ENCODE results near the gene CC2D2A. TPM values are rescaled to one million over a fixed set of nuclear protein-coding genes. Genes with fewer than 3 reads are reported as not detected.

CC2D2A gene
- total and polyA plus RNA-seq, 2 experiments from 2014 or later = 13.9 to 15.8 TPM

DNA sequence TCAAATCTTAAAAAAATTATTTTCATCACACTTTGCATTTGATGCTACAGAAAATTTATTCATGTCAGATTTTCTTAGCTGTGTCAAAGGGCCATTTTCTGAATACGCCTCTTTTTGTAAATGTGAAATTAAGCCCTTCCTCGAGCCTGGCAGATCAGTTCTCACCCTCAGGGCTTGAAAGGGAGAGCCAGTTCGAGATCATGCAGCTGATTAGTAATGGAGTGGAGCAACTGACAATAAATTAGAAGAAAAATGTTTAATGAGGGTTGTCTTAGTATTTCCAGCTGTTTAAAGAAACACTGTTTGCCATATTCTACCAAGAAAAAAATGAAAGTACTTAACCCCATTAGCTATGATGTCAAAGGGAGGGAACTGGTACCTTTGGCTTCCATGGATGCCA, 28.7 kb downstream of the CC2D2A start:
- H3K9me2 ChIP-seq (ENCODE audit: insufficient read depth) = no peaks in the 10 kb centered on the region
- H3K27ac Mint-ChIP-seq = no peak overlapping the region
- ATAC-seq = no peak

More for the DNA sequence above, 28.7 kb downstream of the CC2D2A start:
- DNase-seq (ENCODE audit: low spot score) = no peak
- H3K27ac ChIP-seq (ENCODE audit: low read depth) = no peak overlapping the region
- TF ChIP-seq STAT1 (IDR thresholded peaks at IDR 0.05; ENCODE audit: unreplicated experiment) (no peak), ZNF114 (CRISPR knock-in tag; IDR thresholded peaks at IDR 0.05) (no peak), POLR2AphosphoS5 (IDR thresholded peaks at IDR 0.05; ENCODE audit: low read depth) (no peak), EZH2 (IDR thresholded peaks at IDR 0.05; ENCODE audit: low read depth, unreplicated experiment) (no peak), CREB1 (CRISPR knock-in tag; IDR thresholded peaks at IDR 0.05; ENCODE audit: low read depth) (no peak), ZNF331 (CRISPR knock-in tag; IDR thresholded peaks at IDR 0.05; ENCODE audit: low read depth) (no peak), NANOG (IDR thresholded peaks at IDR 0.05; ENCODE audit: borderline replicate concordance) (no peak), EZH2phosphoT487 (IDR thresholded peaks at IDR 0.05; ENCODE audit: unreplicated experiment) (no peak), JUNB (IDR thresholded peaks at IDR 0.05; ENCODE audit: unreplicated experiment) (no peak)
- TF ChIP-seq, protein P1, sequence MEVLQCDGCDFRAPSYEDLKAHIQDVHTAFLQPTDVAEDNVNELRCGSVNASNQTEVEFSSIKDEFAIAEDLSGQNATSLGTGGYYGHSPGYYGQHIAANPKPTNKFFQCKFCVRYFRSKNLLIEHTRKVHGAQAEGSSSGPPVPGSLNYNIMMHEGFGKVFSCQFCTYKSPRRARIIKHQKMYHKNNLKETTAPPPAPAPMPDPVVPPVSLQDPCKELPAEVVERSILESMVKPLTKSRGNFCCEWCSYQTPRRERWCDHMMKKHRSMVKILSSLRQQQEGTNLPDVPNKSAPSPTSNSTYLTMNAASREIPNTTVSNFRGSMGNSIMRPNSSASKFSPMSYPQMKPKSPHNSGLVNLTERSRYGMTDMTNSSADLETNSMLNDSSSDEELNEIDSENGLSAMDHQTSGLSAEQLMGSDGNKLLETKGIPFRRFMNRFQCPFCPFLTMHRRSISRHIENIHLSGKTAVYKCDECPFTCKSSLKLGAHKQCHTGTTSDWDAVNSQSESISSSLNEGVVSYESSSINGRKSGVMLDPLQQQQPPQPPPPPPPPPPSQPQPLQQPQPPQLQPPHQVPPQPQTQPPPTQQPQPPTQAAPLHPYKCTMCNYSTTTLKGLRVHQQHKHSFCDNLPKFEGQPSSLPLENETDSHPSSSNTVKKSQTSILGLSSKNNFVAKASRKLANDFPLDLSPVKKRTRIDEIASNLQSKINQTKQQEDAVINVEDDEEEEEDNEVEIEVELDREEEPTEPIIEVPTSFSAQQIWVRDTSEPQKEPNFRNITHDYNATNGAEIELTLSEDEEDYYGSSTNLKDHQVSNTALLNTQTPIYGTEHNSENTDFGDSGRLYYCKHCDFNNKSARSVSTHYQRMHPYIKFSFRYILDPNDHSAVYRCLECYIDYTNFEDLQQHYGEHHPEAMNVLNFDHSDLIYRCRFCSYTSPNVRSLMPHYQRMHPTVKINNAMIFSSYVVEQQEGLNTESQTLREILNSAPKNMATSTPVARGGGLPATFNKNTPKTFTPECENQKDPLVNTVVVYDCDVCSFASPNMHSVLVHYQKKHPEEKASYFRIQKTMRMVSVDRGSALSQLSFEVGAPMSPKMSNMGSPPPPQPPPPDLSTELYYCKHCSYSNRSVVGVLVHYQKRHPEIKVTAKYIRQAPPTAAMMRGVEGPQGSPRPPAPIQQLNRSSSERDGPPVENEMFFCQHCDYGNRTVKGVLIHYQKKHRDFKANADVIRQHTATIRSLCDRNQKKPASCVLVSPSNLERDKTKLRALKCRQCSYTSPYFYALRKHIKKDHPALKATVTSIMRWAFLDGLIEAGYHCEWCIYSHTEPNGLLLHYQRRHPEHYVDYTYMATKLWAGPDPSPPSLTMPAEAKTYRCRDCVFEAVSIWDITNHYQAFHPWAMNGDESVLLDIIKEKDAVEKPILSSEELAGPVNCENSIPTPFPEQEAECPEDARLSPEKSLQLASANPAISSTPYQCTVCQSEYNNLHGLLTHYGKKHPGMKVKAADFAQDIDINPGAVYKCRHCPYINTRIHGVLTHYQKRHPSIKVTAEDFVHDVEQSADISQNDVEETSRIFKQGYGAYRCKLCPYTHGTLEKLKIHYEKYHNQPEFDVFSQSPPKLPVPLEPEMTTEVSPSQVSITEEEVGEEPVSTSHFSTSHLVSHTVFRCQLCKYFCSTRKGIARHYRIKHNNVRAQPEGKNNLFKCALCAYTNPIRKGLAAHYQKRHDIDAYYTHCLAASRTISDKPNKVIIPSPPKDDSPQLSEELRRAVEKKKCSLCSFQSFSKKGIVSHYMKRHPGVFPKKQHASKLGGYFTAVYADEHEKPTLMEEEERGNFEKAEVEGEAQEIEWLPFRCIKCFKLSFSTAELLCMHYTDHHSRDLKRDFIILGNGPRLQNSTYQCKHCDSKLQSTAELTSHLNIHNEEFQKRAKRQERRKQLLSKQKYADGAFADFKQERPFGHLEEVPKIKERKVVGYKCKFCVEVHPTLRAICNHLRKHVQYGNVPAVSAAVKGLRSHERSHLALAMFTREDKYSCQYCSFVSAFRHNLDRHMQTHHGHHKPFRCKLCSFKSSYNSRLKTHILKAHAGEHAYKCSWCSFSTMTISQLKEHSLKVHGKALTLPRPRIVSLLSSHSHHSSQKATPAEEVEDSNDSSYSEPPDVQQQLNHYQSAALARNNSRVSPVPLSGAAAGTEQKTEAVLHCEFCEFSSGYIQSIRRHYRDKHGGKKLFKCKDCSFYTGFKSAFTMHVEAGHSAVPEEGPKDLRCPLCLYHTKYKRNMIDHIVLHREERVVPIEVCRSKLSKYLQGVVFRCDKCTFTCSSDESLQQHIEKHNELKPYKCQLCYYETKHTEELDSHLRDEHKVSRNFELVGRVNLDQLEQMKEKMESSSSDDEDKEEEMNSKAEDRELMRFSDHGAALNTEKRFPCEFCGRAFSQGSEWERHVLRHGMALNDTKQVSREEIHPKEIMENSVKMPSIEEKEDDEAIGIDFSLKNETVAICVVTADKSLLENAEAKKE (CRISPR knock-in tag; IDR thresholded peaks at IDR 0.05) = no peak
- TF ChIP-seq, protein P2, sequence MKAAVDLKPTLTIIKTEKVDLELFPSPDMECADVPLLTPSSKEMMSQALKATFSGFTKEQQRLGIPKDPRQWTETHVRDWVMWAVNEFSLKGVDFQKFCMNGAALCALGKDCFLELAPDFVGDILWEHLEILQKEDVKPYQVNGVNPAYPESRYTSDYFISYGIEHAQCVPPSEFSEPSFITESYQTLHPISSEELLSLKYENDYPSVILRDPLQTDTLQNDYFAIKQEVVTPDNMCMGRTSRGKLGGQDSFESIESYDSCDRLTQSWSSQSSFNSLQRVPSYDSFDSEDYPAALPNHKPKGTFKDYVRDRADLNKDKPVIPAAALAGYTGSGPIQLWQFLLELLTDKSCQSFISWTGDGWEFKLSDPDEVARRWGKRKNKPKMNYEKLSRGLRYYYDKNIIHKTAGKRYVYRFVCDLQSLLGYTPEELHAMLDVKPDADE (IDR thresholded peaks at IDR 0.05) = no peak
- TF ChIP-seq, protein P3, sequence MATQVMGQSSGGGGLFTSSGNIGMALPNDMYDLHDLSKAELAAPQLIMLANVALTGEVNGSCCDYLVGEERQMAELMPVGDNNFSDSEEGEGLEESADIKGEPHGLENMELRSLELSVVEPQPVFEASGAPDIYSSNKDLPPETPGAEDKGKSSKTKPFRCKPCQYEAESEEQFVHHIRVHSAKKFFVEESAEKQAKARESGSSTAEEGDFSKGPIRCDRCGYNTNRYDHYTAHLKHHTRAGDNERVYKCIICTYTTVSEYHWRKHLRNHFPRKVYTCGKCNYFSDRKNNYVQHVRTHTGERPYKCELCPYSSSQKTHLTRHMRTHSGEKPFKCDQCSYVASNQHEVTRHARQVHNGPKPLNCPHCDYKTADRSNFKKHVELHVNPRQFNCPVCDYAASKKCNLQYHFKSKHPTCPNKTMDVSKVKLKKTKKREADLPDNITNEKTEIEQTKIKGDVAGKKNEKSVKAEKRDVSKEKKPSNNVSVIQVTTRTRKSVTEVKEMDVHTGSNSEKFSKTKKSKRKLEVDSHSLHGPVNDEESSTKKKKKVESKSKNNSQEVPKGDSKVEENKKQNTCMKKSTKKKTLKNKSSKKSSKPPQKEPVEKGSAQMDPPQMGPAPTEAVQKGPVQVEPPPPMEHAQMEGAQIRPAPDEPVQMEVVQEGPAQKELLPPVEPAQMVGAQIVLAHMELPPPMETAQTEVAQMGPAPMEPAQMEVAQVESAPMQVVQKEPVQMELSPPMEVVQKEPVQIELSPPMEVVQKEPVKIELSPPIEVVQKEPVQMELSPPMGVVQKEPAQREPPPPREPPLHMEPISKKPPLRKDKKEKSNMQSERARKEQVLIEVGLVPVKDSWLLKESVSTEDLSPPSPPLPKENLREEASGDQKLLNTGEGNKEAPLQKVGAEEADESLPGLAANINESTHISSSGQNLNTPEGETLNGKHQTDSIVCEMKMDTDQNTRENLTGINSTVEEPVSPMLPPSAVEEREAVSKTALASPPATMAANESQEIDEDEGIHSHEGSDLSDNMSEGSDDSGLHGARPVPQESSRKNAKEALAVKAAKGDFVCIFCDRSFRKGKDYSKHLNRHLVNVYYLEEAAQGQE (IDR thresholded peaks at IDR 0.05; ENCODE audit: unreplicated experiment) = no peak
- TF ChIP-seq, protein P4, sequence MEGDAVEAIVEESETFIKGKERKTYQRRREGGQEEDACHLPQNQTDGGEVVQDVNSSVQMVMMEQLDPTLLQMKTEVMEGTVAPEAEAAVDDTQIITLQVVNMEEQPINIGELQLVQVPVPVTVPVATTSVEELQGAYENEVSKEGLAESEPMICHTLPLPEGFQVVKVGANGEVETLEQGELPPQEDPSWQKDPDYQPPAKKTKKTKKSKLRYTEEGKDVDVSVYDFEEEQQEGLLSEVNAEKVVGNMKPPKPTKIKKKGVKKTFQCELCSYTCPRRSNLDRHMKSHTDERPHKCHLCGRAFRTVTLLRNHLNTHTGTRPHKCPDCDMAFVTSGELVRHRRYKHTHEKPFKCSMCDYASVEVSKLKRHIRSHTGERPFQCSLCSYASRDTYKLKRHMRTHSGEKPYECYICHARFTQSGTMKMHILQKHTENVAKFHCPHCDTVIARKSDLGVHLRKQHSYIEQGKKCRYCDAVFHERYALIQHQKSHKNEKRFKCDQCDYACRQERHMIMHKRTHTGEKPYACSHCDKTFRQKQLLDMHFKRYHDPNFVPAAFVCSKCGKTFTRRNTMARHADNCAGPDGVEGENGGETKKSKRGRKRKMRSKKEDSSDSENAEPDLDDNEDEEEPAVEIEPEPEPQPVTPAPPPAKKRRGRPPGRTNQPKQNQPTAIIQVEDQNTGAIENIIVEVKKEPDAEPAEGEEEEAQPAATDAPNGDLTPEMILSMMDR (conservative IDR thresholded peaks at IDR 0.05; ENCODE audit: low read depth in 2 of 2) = no peak
- Mint-ChIP-seq H3K27me3 (ENCODE audit: insufficient read depth, low read depth, poor library complexity) (no peaks in the 10 kb centered on the region), H3K4me1 (peaks cover 16% of the 10 kb centered on the region), H3K4me3 (no peak overlapping the region), H3K9me3 (peaks cover 4% of the 10 kb centered on the region), H3K36me3 (ENCODE audit: low read depth) (peaks cover 8% of the 10 kb centered on the region; the same call in 2 of the 3 replicates)
- no peaks in the 10 kb centered on the region; the same call in 1 of the 2 replicates for H3K36me3 ChIP-seq (ENCODE audit: insufficient read depth)
- peaks cover 17% of the 10 kb centered on the region for H3K4me1 ChIP-seq (ENCODE audit: insufficient read depth)
- no peak overlapping the region for H2AFZ ChIP-seq
- no peaks in the 10 kb centered on the region for H3F3A ChIP-seq (replicated peaks; ENCODE audit: low read depth)
- no peaks in the 10 kb centered on the region for H4K20me1 ChIP-seq (replicated peaks; ENCODE audit: insufficient read depth)
- H3K4me2 ChIP-seq = no peak overlapping the region
- no peaks in the 10 kb centered on the region for H3K79me2 ChIP-seq (replicated peaks; ENCODE audit: insufficient read depth)
- no peak overlapping the region for H3K4me3 ChIP-seq
- H3K27me3 ChIP-seq (ENCODE audit: insufficient read depth) = no peaks in the 10 kb centered on the region
